Tibial nerve (tissue), 4 donors: ENCODE data around the gene RSPH3. TPM values are rescaled to one million over a fixed set of nuclear protein-coding genes. Genes with fewer than 3 reads are reported as not detected.
A peak's percentile ranks its signal among the peaks of the same experiment; 100 is the strongest.
"Not testable (repeated sequence)": the region's sequence is repeated elsewhere in the genome, so short reads cannot be mapped to it uniquely, and the experiment has no call there.

ENCODE experiments used
- DNase-seq, 2 donors: peaks; one replicate each; pipeline ENCODE4 v3.0.0-alpha.2; 2019; ENCODE audit warnings: low spot score in 2 of 2
- H3K27ac ChIP-seq, 4 donors: fragments of 200-600 bp; sonication (generic) in 3 of 4; one replicate each; pipeline ENCODE4 v1.5.1; 2017 to 2019; ENCODE audit warnings: mild to moderate bottlenecking in 1 of 4
- H3K27me3 ChIP-seq, 2 donors: fragments of 200-600 bp; sonication (generic) in 1 of 2; one replicate each; pipeline versions ENCODE4 v1.5.1 to v1.6.0; 2017 to 2019
- H3K36me3 ChIP-seq, 3 donors: fragments of 200-600 bp; sonication (generic); one replicate each; pipeline ENCODE4 v1.5.1; 2018 to 2019
- H3K4me1 ChIP-seq, 4 donors: fragments of 200-600 bp; sonication (generic) in 3 of 4; one replicate each; pipeline ENCODE4 v1.5.1; 2017 to 2019
- H3K4me3 ChIP-seq, 4 donors: fragments of 200-600 bp; sonication (generic) in 3 of 4; one replicate each; pipeline ENCODE4 v1.5.1; 2017 to 2019; ENCODE audit warnings: mild to moderate bottlenecking in 1 of 4, moderate library complexity in 1 of 4
- H3K9me3 ChIP-seq, 4 donors: fragments of 200-600 bp; sonication (generic) in 3 of 4; one replicate each; pipeline ENCODE4 v1.5.1; 2017 to 2019
- CTCF ChIP-seq, 5 experiments: fragments of 200-600 bp in 3 of 5; fragments of 450-650 bp in 2 of 5; sonication (generic) in 3 of 5; IDR thresholded peaks; one replicate each; pipeline ENCODE4 v1.5.1; 2016 to 2019; ENCODE audit warnings: antibody characterized with exemption in 5 of 5, mild to moderate bottlenecking in 3 of 5, moderate library complexity in 2 of 5
- EP300 ChIP-seq, 2 donors: sonication (generic); formaldehyde crosslinking; IDR thresholded peaks; one replicate each; pipeline ENCODE4 v1.6.1; 2017; ENCODE audit warnings: antibody characterized with exemption in 2 of 2, mild to moderate bottlenecking in 1 of 2
- POLR2A ChIP-seq, 2 donors: fragments of 450-650 bp; IDR thresholded peaks; one replicate each; pipeline ENCODE4 v1.6.1; 2017; ENCODE audit warnings: antibody characterized with exemption in 2 of 2, mild to moderate bottlenecking in 2 of 2, moderate library complexity in 2 of 2
- WGBS, 2 donors: methylation state at CpG; one replicate each; pipeline ENCODE4 v1.1.5; 2018; 5-methylcytosine and 5-hydroxymethylcytosine counted together
- total RNA-seq, 4 donors: library from RNA; depleted of rRNA; stranded (reverse); fragments of >200 nt; gene quantifications; one replicate each; pipeline ENCODE4 v1.1.0, GENCODE V29; 2016

The RSPH3 gene
- total RNA-seq, 4 donors from 2014 or later = 8.2 to 11.6 (median 11.0) TPM

GRCh38 chr6:159039885-159040258 is 39.9 kb upstream of the RSPH3 start:
- Histone ChIP-seq H3K36me3 (peaks cover 0 to 14% (median 0%) of the 10 kb centered on the region in 3 donors), H3K27me3 (no peaks in the 10 kb centered on the region), H3K27ac (peak overlapping the region in 3 of 4 donors; percentile 10 to 43 (median 21)), H3K4me3 (no peak overlapping the region), H3K9me3 (no peaks in the 10 kb centered on the region), H3K4me1 (peaks cover 0 to 21% (median 4%) of the 10 kb centered on the region in 4 donors)
- WGBS, 2 donors = 75 to 83% methylated on average over 1 of the region's 1 CpG
- DNase-seq = no peak
- no peak for TF ChIP-seq EP300 (IDR thresholded peaks at IDR 0.05)
- TF ChIP-seq POLR2A (IDR thresholded peaks at IDR 0.05) = no peak
- no peak for TF ChIP-seq CTCF (IDR thresholded peaks at IDR 0.05)

GRCh38 chr6:159038914-159039884 is 39.2 kb upstream of the RSPH3 start:
- no peaks in the 10 kb centered on the region for H3K27me3 ChIP-seq
- no peak for DNase-seq
- peak overlapping the region in 3 of 4 donors; percentile 21 to 61 (median 43) for H3K27ac ChIP-seq
- H3K36me3 ChIP-seq = peaks cover 0 to 14% (median 0%) of the 10 kb centered on the region in 3 donors
- 62 to 67% methylated on average over 8 of the region's 8 CpGs for WGBS, 2 donors
- no peaks in the 10 kb centered on the region for H3K9me3 ChIP-seq
- TF ChIP-seq POLR2A (IDR thresholded peaks at IDR 0.05) (no peak), EP300 (IDR thresholded peaks at IDR 0.05) (peak in 1 of 2 donors; percentile 70), CTCF (IDR thresholded peaks at IDR 0.05) (no peak)
- H3K4me3 ChIP-seq = no peak overlapping the region
- peaks cover 0 to 21% (median 4%) of the 10 kb centered on the region in 4 donors for H3K4me1 ChIP-seq

- not testable (repeated sequence) for H3K27me3 ChIP-seq, H3K9me3 ChIP-seq, DNase-seq, H3K4me3 ChIP-seq
- Histone ChIP-seq H3K27ac (peak overlapping the region in 2 of 4 donors; percentile 43 to 61), H3K36me3 (peaks cover 0 to 14% (median 0%) of the 10 kb centered on the region in 3 donors), H3K4me1 (peaks cover 0 to 21% (median 3%) of the 10 kb centered on the region in 4 donors)
- 59 to 71% methylated on average over 12 of the region's 12 CpGs for WGBS, 2 donors
Observed at GRCh38 chr6:159038318-159038717, 38.3 kb upstream of the RSPH3 start.

GRCh38 chr6:159037756-159038290 is 37.8 kb upstream of the RSPH3 start:
- TF ChIP-seq CTCF (IDR thresholded peaks at IDR 0.05) (no peak), POLR2A (IDR thresholded peaks at IDR 0.05) (no peak), EP300 (IDR thresholded peaks at IDR 0.05) (no peak)
- H3K27ac ChIP-seq = peak overlapping the region in 1 of 4 donors; percentile 61
- peaks cover 0 to 17% (median under 1%) of the 10 kb centered on the region in 4 donors for H3K4me1 ChIP-seq
- 54 to 68% methylated on average over 5 of the region's 5 CpGs for WGBS, 2 donors
- peaks cover 0 to 14% (median 0%) of the 10 kb centered on the region in 3 donors for H3K36me3 ChIP-seq
- H3K9me3 ChIP-seq = no peaks in the 10 kb centered on the region
- DNase-seq = no peak
- H3K27me3 ChIP-seq = no peaks in the 10 kb centered on the region
- no peak overlapping the region for H3K4me3 ChIP-seq

- Histone ChIP-seq H3K27ac (no peak overlapping the region), H3K27me3 (no peaks in the 10 kb centered on the region), H3K4me1 (peaks cover 0 to 11% (median 0%) of the 10 kb centered on the region in 4 donors), H3K36me3 (peaks cover 0 to 14% (median 0%) of the 10 kb centered on the region in 3 donors), H3K9me3 (no peaks in the 10 kb centered on the region), H3K4me3 (no peak overlapping the region)
- WGBS, 2 donors = 81 to 88% methylated on average over 14 of the region's 14 CpGs
- DNase-seq = no peak
- TF ChIP-seq CTCF (IDR thresholded peaks at IDR 0.05) (no peak), POLR2A (IDR thresholded peaks at IDR 0.05) (no peak), EP300 (IDR thresholded peaks at IDR 0.05) (no peak)
Observed at GRCh38 chr6:159036673-159037072, 36.7 kb upstream of the RSPH3 start.
